HEK293 (cell line): ENCODE measurements around the gene CIC.
A peak's percentile ranks its signal among the peaks of the same experiment; 100 is the strongest.

Experiments
- FEZF1 ChIP-seq: fragments of 450-650 bp; formaldehyde crosslinking; IDR thresholded peaks from 2 replicates; pipeline ENCODE4 v1.5.1; 2016; ENCODE audit warnings: missing biosample characterization, missing genetic modification characterization
- GFI1B ChIP-seq: fragments of 450-650 bp; formaldehyde crosslinking; IDR thresholded peaks from 2 replicates; pipeline ENCODE4 v1.5.1; 2016; ENCODE audit warnings: missing biosample characterization, missing genetic modification characterization
- REST ChIP-seq: fragments of 450-650 bp; formaldehyde crosslinking; IDR thresholded peaks from 2 replicates; pipeline ENCODE4 v1.5.1; 2016; ENCODE audit warnings: missing biosample characterization, missing genetic modification characterization
- SP2 ChIP-seq: fragments of 450-650 bp; formaldehyde crosslinking; IDR thresholded peaks from 2 replicates; pipeline ENCODE4 v1.5.1; 2016; ENCODE audit warnings: missing biosample characterization, missing genetic modification characterization
- ZBTB1 ChIP-seq: fragments of 450-650 bp; formaldehyde crosslinking; IDR thresholded peaks from 2 replicates; pipeline ENCODE4 v1.5.1; 2016; ENCODE audit warnings: missing biosample characterization, missing genetic modification characterization
- ZBTB44 ChIP-seq: fragments of 450-650 bp; IDR thresholded peaks from 2 replicates; pipeline ENCODE4 v1.5.1; 2018; ENCODE audit warnings: missing biosample characterization, mild to moderate bottlenecking, missing genetic modification characterization
- ZNF175 ChIP-seq: fragments of 450-650 bp; formaldehyde crosslinking; IDR thresholded peaks from 2 replicates; pipeline ENCODE4 v1.5.1; 2016; ENCODE audit warnings: missing biosample characterization, missing genetic modification characterization
- ZNF19 ChIP-seq: fragments of 450-650 bp; formaldehyde crosslinking; IDR thresholded peaks from 2 replicates; pipeline ENCODE4; 2016; ENCODE audit warnings: missing biosample characterization, missing genetic modification characterization, low read depth
- ZNF280D ChIP-seq: fragments of 450-650 bp; formaldehyde crosslinking; IDR thresholded peaks from 2 replicates; pipeline ENCODE4 v1.5.1; 2016; ENCODE audit warnings: missing biosample characterization, missing genetic modification characterization
- ZNF37A ChIP-seq: fragments of 450-650 bp; IDR thresholded peaks from 2 replicates; pipeline ENCODE4 v1.5.1; 2018; ENCODE audit warnings: missing biosample characterization, missing genetic modification characterization
- ZNF391 ChIP-seq: fragments of 450-650 bp; formaldehyde crosslinking; IDR thresholded peaks from 2 replicates; pipeline ENCODE4 v1.5.1; 2016; ENCODE audit warnings: low read depth, missing biosample characterization, missing genetic modification characterization, borderline replicate concordance
- ZNF394 ChIP-seq: fragments of 450-650 bp; formaldehyde crosslinking; IDR thresholded peaks from 2 replicates; pipeline ENCODE4 v1.5.1; 2016; ENCODE audit warnings: missing biosample characterization, missing genetic modification characterization, mild to moderate bottlenecking, moderate library complexity, borderline replicate concordance
- ZNF416 ChIP-seq: fragments of 450-650 bp; formaldehyde crosslinking; IDR thresholded peaks from 2 replicates; pipeline ENCODE4 v1.5.1; 2016; ENCODE audit warnings: missing biosample characterization, missing genetic modification characterization
- ZNF529 ChIP-seq: fragments of 450-650 bp; formaldehyde crosslinking; IDR thresholded peaks from 2 replicates; pipeline ENCODE4 v1.5.1; 2017; ENCODE audit warnings: missing genetic modification characterization, missing biosample characterization; ENCODE audit not compliant: insufficient replicate concordance
- ZNF530 ChIP-seq: fragments of 450-650 bp; formaldehyde crosslinking; IDR thresholded peaks from 2 replicates; pipeline ENCODE4 v1.5.1; 2016; ENCODE audit warnings: low read depth, missing biosample characterization, missing genetic modification characterization
- ZNF707 ChIP-seq: fragments of 450-650 bp; formaldehyde crosslinking; IDR thresholded peaks from 2 replicates; pipeline ENCODE4 v1.5.1; 2016; ENCODE audit warnings: missing biosample characterization, missing genetic modification characterization
- ZNF76 ChIP-seq: fragments of 450-650 bp; formaldehyde crosslinking; IDR thresholded peaks from 2 replicates; pipeline ENCODE4; 2016; ENCODE audit warnings: low read depth, missing biosample characterization, missing genetic modification characterization, borderline replicate concordance
- ZNF785 ChIP-seq: fragments of 450-650 bp; formaldehyde crosslinking; IDR thresholded peaks from 2 replicates; pipeline ENCODE4 v1.5.1; 2016; ENCODE audit warnings: missing biosample characterization, missing genetic modification characterization
- TF ChIP-seq, protein P1 (sequence below): fragments of 450-650 bp; formaldehyde crosslinking; IDR thresholded peaks from 2 replicates; pipeline ENCODE4 v1.5.1; 2016; ENCODE audit warnings: missing biosample characterization, missing genetic modification characterization
- TF ChIP-seq, protein P2 (sequence below): fragments of 450-650 bp; formaldehyde crosslinking; IDR thresholded peaks from 2 replicates; pipeline ENCODE4 v1.5.1; 2016; ENCODE audit warnings: missing biosample characterization, missing genetic modification characterization
- TF ChIP-seq, protein P3 (sequence below): fragments of 450-650 bp; formaldehyde crosslinking; conservative IDR thresholded peaks from 2 replicates; pipeline ENCODE4 v1.5.1; 2016; ENCODE audit warnings: low read depth, missing biosample characterization, missing genetic modification characterization

CIC gene

GRCh38 chr19:42269478-42270345 lies 660 bp downstream of the CIC start (continued):
- TF ChIP-seq ZNF280D (tag by site-specific recombination) (no peak), ZNF76 (tag by site-specific recombination) (no peak), ZNF530 (tag by site-specific recombination) (no peak), ZNF529 (no peak), ZNF37A (tag by site-specific recombination) (no peak), GFI1B (tag by site-specific recombination) (no peak), ZNF391 (no peak), ZNF785 (tag by site-specific recombination) (peak; percentile 67; the same call in 1 of the 2 replicates), ZNF416 (no peak; the same call in 1 of the 2 replicates), ZBTB1 (no peak), SP2 (tag by site-specific recombination) (no peak; the same call in none of the 2 replicates), ZNF19 (tag by site-specific recombination) (peak; percentile 24; the same call in 1 of the 2 replicates), ZNF394 (no peak; the same call in 1 of the 2 replicates), ZBTB44 (no peak), REST (tag by site-specific recombination) (no peak), FEZF1 (tag by site-specific recombination) (no peak), ZNF175 (tag by site-specific recombination) (0 out of 2 replicates have a peak, but pooled peaks have one; percentile 59), ZNF707 (no peak)
- TF ChIP-seq, protein P1, sequence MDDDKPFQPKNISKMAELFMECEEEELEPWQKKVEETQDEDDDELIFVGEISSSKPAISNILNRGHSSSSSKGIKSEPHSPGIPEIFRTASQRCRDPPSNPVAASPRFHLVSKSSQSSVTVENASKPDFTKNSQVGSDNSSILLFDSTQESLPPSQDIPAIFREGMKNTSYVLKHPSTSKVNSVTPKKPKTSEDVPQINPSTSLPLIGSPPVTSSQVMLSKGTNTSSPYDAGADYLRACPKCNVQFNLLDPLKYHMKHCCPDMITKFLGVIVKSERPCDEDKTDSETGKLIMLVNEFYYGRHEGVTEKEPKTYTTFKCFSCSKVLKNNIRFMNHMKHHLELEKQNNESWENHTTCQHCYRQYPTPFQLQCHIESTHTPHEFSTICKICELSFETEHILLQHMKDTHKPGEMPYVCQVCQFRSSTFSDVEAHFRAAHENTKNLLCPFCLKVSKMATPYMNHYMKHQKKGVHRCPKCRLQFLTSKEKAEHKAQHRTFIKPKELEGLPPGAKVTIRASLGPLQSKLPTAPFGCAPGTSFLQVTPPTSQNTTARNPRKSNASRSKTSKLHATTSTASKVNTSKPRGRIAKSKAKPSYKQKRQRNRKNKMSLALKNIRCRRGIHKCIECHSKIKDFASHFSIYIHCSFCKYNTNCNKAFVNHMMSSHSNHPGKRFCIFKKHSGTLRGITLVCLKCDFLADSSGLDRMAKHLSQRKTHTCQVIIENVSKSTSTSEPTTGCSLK (tag by site-specific recombination) = no peak
- TF ChIP-seq, protein P2, sequence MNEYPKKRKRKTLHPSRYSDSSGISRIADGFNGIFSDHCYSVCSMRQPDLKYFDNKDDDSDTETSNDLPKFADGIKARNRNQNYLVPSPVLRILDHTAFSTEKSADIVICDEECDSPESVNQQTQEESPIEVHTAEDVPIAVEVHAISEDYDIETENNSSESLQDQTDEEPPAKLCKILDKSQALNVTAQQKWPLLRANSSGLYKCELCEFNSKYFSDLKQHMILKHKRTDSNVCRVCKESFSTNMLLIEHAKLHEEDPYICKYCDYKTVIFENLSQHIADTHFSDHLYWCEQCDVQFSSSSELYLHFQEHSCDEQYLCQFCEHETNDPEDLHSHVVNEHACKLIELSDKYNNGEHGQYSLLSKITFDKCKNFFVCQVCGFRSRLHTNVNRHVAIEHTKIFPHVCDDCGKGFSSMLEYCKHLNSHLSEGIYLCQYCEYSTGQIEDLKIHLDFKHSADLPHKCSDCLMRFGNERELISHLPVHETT (tag by site-specific recombination) = 0 out of 2 replicates have a peak, but pooled peaks have one; percentile 27
- TF ChIP-seq, protein P3, sequence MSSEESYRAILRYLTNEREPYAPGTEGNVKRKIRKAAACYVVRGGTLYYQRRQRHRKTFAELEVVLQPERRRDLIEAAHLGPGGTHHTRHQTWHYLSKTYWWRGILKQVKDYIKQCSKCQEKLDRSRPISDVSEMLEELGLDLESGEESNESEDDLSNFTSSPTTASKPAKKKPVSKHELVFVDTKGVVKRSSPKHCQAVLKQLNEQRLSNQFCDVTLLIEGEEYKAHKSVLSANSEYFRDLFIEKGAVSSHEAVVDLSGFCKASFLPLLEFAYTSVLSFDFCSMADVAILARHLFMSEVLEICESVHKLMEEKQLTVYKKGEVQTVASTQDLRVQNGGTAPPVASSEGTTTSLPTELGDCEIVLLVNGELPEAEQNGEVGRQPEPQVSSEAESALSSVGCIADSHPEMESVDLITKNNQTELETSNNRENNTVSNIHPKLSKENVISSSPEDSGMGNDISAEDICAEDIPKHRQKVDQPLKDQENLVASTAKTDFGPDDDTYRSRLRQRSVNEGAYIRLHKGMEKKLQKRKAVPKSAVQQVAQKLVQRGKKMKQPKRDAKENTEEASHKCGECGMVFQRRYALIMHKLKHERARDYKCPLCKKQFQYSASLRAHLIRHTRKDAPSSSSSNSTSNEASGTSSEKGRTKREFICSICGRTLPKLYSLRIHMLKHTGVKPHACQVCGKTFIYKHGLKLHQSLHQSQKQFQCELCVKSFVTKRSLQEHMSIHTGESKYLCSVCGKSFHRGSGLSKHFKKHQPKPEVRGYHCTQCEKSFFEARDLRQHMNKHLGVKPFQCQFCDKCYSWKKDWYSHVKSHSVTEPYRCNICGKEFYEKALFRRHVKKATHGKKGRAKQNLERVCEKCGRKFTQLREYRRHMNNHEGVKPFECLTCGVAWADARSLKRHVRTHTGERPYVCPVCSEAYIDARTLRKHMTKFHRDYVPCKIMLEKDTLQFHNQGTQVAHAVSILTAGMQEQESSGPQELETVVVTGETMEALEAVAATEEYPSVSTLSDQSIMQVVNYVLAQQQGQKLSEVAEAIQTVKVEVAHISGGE (tag by site-specific recombination) = 0 out of 2 replicates have a peak, but pooled peaks have one; percentile 13
